ENCODE measurements around the gene GRM1.

- TF ChIP-seq YY1 (IDR thresholded peaks at IDR 0.05; ENCODE audit: insufficient read depth, insufficient read length) = no peak
- no peak for TF ChIP-seq SUZ12 (IDR thresholded peaks at IDR 0.05; ENCODE audit: extremely low read depth, insufficient read depth, insufficient read length)
- no peak for TF ChIP-seq ZNF274 (IDR thresholded peaks at IDR 0.05; ENCODE audit: low read depth, low read length)
Observed at GRCh38 chr6:146358431-146359046, 329.7 kb downstream of the GRM1 start.
